K562 (cell line): ENCODE results near the gene MDC1. TPM values are rescaled to one million over a fixed set of nuclear protein-coding genes. Genes with fewer than 3 reads are reported as not detected.

Experiments
- PHF8 ChIP-seq: fragments of 200-600 bp; sonication (generic); IDR thresholded peaks from 2 replicates; pipeline ENCODE4 v1.6.1; 2012; ENCODE audit warnings: mixed run types, mild to moderate bottlenecking, inconsistent platforms, low read length, moderate library complexity, borderline replicate concordance
- SP2 ChIP-seq: IDR thresholded peaks from 2 replicates; pipeline ENCODE4 v1.6.1; 2011; ENCODE audit warnings: mild to moderate bottlenecking, low read depth, low read length, moderate library complexity; ENCODE audit not compliant: poor library complexity, severe bottlenecking; ENCODE audit errors: extremely low read depth
- TCF7L2 ChIP-seq: fragments of 150-350 bp; IDR thresholded peaks from 2 replicates; pipeline ENCODE4 v1.6.1; 2016; ENCODE audit warnings: low read depth, mild to moderate bottlenecking, low read length, moderate library complexity
- ZNF3 ChIP-seq: fragments of 250-450 bp; sonication (Bioruptor Pico); IDR thresholded peaks from 2 replicates; pipeline ENCODE4 v1.5.0; 2021; ENCODE audit warnings: mild to moderate bottlenecking, moderate library complexity
- ZNF699 ChIP-seq: fragments of 250-450 bp; sonication (Bioruptor Pico); IDR thresholded peaks from 2 replicates; pipeline ENCODE4 v1.8.0; 2021; ENCODE audit warnings: mild to moderate bottlenecking, moderate library complexity; ENCODE audit not compliant: insufficient replicate concordance
- polyA plus RNA-seq, 8 experiments: library from polyadenylated mRNA; depleted of rRNA in 4 of 8; stranded (reverse) in 5 of 8; unstranded in 3 of 8; fragments of >200 nt; fragmentation: Nextera tagmentation in 2 of 8; fragmentation: Illumina TruSeq in 1 of 8; extraction: Ambion mirVana in 2 of 8; extraction: Trizol in 1 of 8; gene quantifications; 2 replicates each; pipeline versions ENCODE4 v1.2.1 to v1.2.3, GENCODE V29; 2011 to 2014; ENCODE audit warnings: inconsistent platforms in 1 of 8, missing spikeins in 1 of 8
- total RNA-seq, 7 experiments: library from RNA; depleted of rRNA in 6 of 7; stranded (reverse); fragments of >200 nt in 6 of 7; fragmentation: Illumina TruSeq in 2 of 7; extraction: Trizol in 2 of 7; gene quantifications; 2 replicates each; pipeline versions ENCODE4 v1.2.1 to v1.2.3, GENCODE V29; 2011 to 2021; ENCODE audit warnings: low replicate concordance in 1 of 7
- TF ChIP-seq, protein P1 (sequence below): fragments of 250-450 bp; sonication (Bioruptor Pico); IDR thresholded peaks from 2 replicates; pipeline ENCODE4 v1.4.0; 2020; ENCODE audit warnings: mild to moderate bottlenecking, moderate library complexity, borderline replicate concordance
- TF ChIP-seq, protein P2 (sequence below): sonication (generic); formaldehyde crosslinking; IDR thresholded peaks from 2 replicates; pipeline ENCODE4 v1.8.0; 2022; ENCODE audit warnings: mild to moderate bottlenecking, missing genetic modification reagents
- TF ChIP-seq, protein P3 (sequence below): fragments of 450-650 bp; IDR thresholded peaks from 2 replicates; pipeline ENCODE4 v1.6.1; 2016; ENCODE audit warnings: low read depth
- TF ChIP-seq, protein P4 (sequence below): IDR thresholded peaks from 2 replicates; pipeline ENCODE4 v1.6.1; 2011; ENCODE audit not compliant: insufficient read length; ENCODE audit errors: extremely low read depth

Gene MDC1
- total and polyA plus RNA-seq, 9 of the 15 experiments (the other 6 are each of a cell fraction or from before 2014, with no cell fraction given) = 8.2 to 114 (median 20.0) TPM

DNA sequence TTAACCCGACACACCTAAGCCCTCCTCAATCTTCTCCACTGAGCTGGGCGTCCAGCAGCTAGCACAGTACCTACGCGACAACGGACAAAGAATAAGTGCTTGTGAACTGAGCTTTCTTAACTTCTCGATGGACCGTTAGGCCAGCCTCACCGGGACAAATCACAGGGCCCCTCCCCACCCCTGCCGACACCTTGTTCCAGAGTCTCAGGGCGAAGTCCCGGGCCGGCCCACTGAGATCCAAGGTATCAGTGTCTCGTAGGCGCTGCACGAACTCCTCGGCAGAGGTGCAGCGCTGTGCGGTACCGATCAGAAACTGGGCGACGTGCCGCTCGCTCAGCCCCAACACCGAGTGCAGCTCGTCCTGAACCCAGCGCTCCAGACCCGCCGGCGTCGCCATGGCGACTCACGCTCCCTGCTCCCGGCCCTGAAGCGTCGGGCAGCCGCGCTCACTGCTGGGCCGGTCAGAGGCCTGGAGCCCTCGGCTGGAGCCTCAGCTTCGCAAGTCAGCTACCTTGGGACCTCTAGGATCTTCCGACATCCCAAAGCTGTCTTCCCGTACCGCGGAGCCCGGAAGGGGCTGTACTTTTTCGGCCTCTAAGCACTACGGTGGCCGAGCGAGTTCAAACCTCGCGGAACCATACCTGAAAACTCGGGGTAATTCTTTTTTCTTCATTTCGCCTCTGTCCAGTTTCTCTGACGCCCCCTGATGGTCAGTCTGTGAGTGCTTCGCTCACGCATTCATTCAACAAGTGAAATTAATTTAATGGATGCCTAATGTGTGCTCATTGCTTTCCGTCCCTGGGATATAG is 44.4 kb downstream of the MDC1 start, which contains the start of gene DHX16 (continued):
- TF ChIP-seq, protein P1, sequence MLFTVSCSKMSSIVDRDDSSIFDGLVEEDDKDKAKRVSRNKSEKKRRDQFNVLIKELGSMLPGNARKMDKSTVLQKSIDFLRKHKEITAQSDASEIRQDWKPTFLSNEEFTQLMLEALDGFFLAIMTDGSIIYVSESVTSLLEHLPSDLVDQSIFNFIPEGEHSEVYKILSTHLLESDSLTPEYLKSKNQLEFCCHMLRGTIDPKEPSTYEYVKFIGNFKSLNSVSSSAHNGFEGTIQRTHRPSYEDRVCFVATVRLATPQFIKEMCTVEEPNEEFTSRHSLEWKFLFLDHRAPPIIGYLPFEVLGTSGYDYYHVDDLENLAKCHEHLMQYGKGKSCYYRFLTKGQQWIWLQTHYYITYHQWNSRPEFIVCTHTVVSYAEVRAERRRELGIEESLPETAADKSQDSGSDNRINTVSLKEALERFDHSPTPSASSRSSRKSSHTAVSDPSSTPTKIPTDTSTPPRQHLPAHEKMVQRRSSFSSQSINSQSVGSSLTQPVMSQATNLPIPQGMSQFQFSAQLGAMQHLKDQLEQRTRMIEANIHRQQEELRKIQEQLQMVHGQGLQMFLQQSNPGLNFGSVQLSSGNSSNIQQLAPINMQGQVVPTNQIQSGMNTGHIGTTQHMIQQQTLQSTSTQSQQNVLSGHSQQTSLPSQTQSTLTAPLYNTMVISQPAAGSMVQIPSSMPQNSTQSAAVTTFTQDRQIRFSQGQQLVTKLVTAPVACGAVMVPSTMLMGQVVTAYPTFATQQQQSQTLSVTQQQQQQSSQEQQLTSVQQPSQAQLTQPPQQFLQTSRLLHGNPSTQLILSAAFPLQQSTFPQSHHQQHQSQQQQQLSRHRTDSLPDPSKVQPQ (CRISPR knock-in tag) = no peak
- TF ChIP-seq, protein P2, sequence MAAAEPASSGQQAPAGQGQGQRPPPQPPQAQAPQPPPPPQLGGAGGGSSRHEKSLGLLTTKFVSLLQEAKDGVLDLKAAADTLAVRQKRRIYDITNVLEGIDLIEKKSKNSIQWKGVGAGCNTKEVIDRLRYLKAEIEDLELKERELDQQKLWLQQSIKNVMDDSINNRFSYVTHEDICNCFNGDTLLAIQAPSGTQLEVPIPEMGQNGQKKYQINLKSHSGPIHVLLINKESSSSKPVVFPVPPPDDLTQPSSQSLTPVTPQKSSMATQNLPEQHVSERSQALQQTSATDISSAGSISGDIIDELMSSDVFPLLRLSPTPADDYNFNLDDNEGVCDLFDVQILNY (CRISPR knock-in tag) = peak; percentile 71; the same call in 1 of the 2 replicates
- TF ChIP-seq ZNF699 (CRISPR knock-in tag) (no peak), SP2 (no peak), PHF8 (peak; percentile 96; the same call in 1 of the 2 replicates), ZNF3 (CRISPR knock-in tag) (peak; percentile 99), TCF7L2 (0 out of 2 replicates have a peak, but pooled peaks have one; percentile 54)
- TF ChIP-seq, protein P3, sequence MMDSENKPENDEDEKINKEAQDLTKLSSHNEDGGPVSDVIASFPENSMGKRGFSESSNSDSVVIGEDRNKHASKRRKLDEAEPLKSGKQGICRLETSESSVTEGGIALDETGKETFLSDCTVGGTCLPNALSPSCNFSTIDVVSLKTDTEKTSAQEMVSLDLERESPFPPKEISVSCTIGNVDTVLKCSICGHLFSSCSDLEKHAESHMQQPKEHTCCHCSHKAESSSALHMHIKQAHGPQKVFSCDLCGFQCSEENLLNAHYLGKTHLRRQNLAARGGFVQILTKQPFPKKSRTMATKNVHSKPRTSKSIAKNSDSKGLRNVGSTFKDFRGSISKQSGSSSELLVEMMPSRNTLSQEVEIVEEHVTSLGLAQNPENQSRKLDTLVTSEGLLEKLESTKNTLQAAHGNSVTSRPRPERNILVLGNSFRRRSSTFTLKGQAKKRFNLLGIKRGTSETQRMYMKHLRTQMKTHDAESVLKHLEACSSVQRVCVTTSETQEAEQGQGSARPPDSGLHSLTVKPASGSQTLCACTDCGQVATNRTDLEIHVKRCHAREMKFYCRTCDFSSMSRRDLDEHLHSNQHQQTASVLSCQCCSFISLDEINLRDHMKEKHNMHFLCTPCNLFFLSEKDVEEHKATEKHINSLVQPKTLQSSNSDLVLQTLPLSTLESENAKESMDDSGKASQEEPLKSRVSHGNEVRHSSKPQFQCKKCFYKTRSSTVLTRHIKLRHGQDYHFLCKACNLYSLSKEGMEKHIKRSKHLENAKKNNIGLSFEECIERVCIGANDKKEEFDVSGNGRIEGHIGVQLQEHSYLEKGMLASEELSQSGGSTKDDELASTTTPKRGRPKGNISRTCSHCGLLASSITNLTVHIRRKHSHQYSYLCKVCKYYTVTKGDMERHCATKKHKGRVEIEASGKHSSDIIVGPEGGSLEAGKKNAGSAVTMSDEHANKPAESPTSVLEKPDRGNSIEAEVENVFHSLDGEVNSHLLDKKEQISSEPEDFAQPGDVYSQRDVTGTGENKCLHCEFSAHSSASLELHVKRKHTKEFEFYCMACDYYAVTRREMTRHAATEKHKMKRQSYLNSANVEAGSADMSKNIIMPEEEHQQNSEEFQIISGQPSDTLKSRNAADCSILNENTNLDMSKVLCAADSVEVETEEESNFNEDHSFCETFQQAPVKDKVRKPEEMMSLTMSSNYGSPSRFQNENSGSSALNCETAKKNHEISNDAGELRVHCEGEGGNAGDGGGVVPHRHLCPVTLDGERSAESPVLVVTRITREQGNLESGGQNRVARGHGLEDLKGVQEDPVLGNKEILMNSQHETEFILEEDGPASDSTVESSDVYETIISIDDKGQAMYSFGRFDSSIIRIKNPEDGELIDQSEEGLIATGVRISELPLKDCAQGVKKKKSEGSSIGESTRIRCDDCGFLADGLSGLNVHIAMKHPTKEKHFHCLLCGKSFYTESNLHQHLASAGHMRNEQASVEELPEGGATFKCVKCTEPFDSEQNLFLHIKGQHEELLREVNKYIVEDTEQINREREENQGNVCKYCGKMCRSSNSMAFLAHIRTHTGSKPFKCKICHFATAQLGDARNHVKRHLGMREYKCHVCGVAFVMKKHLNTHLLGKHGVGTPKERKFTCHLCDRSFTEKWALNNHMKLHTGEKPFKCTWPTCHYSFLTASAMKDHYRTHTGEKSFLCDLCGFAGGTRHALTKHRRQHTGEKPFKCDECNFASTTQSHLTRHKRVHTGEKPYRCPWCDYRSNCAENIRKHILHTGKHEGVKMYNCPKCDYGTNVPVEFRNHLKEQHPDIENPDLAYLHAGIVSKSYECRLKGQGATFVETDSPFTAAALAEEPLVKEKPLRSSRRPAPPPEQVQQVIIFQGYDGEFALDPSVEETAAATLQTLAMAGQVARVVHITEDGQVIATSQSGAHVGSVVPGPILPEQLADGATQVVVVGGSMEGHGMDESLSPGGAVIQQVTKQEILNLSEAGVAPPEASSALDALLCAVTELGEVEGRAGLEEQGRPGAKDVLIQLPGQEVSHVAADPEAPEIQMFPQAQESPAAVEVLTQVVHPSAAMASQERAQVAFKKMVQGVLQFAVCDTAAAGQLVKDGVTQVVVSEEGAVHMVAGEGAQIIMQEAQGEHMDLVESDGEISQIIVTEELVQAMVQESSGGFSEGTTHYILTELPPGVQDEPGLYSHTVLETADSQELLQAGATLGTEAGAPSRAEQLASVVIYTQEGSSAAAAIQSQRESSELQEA = peak; percentile 98
- TF ChIP-seq, protein P4, sequence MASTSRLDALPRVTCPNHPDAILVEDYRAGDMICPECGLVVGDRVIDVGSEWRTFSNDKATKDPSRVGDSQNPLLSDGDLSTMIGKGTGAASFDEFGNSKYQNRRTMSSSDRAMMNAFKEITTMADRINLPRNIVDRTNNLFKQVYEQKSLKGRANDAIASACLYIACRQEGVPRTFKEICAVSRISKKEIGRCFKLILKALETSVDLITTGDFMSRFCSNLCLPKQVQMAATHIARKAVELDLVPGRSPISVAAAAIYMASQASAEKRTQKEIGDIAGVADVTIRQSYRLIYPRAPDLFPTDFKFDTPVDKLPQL = no peak
